GM19035 (cell line): ENCODE measurements around the gene SFXN5.

Source experiments
- ATAC-seq: cut with Tn5 transposase; IDR thresholded peaks from one replicate; pipeline ENCODE4 v1.9.1; 2021; ENCODE audit not compliant: unreplicated experiment

Gene SFXN5

GRCh38 chr2:73053316-73054114 lies 18.0 kb downstream of the SFXN5 start:
- ATAC-seq: no peak

- ATAC-seq: no peak
These were observed 21.4 kb downstream of the SFXN5 start for GRCh38 chr2:73050121-73050545.

DNA sequence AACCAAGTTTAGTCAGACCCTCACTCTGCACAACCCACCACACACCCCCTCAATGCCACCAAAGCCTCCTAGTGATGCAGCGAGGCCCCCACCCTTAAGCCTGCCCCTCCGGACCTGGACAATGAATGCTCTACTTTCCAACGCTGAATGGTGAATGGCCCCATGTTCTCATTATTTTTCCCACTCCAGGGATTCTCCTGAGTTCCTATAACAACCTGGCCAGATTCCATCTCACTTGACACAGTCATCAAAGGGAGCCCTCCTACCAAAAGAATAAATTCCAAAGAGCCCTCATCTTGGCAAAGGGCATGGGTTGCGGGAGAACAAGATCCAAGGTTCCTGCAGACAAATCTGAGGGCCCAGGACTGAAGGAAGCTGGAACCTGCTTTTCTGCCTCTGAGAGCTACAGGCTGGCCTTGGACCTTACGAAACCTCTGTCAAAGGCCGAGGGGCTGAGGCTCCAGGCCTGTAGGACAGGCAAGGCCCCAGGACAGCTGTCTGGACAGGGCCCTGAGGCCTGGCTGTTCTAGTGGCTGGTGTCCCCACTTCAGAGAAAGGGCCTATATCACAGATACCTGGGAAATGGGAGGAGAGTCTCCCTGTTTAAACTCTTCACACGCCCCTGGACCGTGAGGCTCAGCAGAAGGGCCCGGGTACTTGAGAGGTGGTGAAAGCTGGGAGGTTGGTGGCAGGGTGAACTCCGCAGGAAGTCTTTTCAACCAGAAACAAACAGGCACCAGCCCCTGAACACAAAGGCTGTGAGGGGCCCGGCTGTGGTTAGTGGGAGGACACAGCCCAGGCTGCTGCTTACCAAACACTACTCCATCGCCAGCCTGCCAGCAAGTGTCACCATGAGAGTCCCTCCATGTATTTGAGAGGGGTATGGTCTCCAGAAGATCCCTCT lies 27.3 kb downstream of the SFXN5 start:
- ATAC-seq: no peak

GRCh38 chr2:73043276-73043675 lies 28.2 kb downstream of the SFXN5 start:
- ATAC-seq: no peak

GRCh38 chr2:73037947-73038585 lies 33.4 kb downstream of the SFXN5 start:
- no peak for ATAC-seq

GRCh38 chr2:73036766-73037165 lies 34.7 kb downstream of the SFXN5 start:
- no peak for ATAC-seq

DNA sequence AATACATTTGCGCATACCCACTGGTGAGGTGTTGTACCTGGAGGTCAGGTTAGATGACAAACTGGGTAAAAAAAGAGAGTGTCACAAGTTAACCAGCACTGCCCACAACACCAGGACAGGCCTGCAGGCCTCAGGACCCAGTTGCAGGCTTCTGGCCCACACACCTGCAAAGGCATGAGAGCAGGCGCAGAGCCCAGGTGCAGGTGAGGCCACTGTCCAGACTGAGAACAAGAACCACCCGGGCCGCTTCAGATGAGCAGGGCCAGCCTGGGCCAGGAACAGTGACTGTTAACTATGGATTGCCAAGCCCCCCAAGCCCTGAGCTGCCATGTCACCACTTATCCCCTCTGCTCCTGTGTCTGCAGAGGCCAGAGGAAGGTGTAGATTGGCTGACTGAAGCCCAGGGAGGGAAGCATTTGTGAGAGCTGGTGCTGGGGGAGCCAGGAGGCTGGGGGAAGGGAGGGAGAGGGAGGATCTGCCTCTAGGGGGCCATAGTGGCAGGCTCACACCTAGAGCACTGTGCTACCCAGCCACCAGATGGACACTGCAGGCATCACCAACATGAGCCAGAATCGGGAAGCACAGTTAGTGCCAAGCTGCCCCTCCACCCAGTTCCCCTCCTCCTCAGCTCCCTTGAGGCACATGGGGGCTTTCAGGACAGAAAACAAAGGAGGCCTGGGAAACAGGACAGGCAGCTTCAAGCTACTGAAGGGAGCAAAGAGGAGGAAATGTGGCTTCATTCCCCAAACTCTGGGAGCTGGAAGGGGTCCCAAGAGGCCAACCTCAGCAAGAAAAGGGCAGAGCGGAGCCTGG lies 35.4 kb downstream of the SFXN5 start:
- no peak for ATAC-seq

DNA sequence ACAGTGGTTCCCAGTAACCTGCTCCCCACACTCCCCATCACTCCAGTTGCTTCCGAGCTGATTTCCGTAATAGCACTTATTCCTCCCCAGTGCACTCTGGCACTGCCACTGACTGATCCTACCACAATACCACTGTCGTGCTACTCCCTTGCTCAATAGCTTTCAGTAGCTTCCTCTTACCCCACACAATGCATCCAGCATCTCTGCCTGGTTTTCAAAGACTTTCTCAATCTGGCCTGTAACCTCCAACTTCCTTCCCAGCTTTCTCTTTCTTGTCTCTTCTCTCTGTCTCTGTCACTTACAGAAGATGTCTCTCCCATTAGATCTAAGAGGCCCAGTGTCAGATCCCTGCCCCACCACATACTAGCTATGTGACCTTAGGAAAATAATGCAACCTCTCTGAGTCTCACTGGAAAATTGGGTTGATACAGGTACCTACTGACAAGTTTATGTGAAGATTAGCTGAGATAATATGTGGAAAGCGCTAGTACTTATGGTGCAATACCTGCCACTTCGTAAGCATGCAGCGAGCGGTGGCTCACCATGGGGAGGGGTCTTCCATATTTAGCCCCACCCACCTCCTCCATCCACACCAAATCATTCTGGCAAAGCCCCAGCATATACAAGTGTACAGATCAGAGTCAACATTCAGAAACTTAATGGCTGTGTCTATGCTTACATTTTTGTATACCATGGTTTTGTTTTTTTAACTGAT lies 36.7 kb downstream of the SFXN5 start:
- no peak for ATAC-seq

DNA sequence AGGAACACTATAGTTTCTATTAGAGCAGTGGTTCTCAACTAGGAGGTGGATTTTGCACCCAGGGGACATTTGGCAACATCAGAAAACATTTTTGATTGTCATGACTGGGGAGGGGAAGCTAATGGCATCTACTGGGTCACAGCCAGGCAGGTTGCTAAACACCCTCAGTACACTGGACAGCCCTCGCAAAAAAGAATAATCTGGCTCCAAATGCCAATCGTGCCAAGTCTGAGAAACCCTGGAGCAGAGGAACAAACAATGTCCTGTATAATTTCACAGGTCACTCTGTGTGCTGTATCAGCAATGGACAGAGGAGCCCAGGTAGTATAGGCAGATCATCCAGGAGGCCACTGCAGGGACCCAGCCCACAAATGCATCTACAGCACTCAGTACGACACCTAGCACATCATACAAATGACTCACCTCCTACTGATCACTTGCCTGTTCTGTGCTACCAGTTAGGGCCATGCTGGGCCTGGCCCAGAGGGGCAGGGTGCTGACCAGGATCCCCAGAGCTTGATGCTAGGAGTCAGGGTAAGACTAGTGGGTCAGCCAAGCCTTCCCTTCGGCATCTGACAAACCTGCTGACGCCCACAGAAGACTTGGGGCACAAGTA lies 37.6 kb downstream of the SFXN5 start:
- no peak for ATAC-seq

DNA sequence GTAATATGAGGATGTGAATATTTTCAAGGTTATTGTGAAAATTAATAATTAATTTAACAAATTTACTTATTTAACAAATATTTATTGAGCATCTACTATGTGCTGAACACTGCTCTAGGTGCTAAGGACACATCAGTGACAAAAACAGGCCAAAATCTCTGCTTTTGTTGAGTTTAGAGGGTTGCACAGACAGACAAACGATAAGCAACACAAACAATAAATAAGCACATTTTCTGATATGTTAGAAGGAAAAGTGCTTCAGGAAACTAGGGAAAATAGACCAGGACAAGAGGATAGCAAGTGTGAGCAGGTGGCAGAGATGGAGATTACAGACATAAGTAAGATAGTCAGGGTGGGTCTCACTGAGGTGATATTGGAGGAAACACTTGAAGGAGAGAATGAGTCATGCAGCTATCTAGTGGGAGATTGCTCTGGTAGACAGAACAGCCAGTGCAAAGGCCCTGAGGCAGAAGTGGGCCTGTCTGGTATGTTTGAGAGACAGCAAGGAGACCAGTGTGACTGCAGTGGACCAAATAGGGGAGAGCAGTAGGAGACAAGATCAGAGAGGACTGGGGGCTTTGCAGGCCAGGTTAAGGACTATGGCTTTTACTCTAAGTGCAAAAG lies 38.3 kb downstream of the SFXN5 start:
- no peak for ATAC-seq

DNA sequence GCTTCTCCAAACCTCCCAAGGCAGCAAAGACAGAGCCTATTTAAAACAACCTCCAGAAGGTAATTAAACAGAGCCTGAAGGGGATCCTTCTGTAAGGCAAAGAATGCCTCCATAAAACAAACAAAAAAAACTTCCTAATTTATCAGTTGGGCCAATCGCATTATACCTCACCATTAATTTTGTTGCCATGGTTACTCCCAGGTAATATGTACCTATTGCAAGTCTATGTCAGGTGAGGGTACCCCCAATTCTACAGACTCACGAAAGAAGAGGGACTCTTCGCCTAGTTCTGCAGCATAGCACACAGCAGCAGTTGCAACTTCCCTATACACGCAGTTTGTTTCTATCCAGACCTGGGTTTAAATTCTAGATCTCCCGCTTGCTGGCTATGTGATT lies 38.8 kb downstream of the SFXN5 start:
- ATAC-seq: no peak

DNA sequence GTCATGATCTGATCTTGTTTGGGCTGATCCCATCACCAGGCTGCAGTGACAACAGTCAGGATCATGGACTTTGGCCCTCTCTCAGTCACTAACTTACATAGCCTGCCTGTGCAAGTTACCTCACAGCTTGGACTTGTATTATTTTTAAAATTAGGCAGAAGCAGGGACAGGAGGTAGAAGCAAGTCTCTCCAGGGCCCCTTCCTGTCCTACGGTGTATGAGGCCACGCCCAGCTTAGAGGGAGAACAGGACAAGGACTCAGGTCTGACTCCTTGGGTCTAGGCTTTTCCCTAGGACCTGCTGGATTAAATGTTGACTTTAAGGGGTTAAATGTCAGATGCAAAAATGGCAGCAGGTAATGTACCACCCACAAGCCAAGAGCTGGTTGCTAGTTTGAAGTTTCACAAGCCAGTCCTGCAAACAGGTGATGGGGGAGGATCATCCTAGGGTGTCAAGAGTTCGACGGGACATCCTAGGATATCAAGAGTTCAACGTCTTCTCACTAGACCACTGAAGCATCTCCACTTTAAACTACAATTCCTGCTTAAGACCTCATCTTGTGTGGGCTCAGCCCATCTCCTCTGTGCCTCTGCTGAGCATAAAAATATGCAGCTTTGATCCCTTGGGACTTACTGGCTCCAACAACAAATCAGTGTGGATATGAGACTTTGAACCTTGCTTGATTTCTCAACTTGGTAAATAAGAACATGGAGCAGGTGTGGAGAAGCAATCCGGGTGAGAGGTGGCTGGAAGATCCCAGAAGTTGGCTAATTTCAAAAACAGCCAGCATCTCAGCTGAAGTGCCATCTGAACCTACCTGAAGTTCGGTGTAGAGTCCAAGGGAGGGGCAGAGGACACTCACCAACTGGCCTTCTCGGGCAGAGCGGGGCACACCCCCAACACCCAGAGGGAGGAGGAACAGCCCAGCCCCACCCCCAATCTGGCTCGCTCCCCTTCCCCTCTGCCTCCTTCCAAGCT lies 39.5 kb downstream of the SFXN5 start:
- no peak for ATAC-seq

GRCh38 chr2:73031095-73031678 lies 40.3 kb downstream of the SFXN5 start:
- ATAC-seq: no peak

- no peak for ATAC-seq
These were observed 42.7 kb downstream of the SFXN5 start for GRCh38 chr2:73028841-73029240.

DNA sequence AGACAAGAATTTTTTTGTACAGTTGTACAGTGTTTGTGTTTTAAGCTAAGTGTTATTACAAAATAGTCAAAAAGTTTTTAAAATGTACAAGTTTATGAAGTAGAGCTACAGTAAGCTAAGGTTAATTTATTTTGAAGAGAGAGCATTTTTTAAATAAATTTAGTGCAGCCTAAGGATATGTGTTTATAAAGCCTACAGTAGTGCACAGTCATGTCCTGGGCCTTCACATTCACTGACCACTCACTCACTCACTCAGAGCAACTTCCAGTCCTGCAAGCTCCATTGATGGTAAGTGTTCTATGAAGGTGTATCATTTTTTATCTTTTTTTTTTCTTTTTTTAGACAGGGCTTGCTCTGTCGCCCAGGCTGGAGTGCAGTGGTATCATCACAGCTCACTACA lies 44.2 kb downstream of the SFXN5 start:
- no peak for ATAC-seq

DNA sequence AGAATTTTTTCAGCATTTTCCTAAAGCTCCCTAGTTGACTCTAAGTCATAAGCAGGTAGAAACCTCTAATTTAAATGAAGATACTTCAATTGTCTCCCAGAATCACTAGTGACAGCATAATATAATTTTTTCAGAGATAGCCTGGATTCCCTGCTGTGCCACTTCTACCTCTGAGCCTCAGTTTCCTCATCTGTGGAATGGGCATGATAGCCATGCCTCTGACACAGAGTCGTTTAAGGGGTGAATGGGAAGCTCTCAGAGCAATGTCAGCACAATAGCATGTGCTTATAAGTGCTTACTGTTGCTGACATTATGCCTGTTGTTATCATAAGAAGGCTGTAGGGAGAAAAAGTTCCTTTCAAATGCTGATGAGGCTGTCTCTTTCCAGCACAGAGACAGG lies 48.0 kb downstream of the SFXN5 start:
- no peak for ATAC-seq

DNA sequence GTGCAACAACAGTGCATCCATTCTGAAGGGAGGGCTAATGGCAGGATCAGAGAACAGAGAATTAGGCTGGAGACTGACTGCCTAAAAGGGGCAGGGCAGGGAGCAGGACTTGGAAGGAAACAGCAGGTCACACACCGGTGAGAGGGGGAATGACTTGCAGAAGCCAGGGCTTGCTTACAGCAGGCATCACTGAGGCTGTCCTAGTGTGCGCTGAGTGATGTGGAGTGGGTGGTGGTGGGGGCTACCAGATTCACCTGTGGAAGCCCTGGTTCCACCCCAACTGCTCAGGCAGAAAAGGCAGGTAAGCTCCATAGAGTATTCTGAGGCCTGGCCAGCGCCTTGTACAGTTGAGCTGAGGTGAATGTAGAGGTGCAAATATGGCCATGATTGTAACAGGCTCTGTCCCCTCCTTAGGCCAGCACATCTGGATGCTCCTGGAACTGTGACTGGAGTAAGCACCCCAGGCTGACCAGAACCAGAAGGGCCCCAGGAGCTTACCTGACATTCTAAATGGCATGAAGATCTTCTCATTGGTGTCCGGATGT lies 49.4 kb downstream of the SFXN5 start:
- no peak for ATAC-seq
